Hindlimb muscle (tissue), 1 donor: ENCODE measurements around the gene MBP. TPM values are rescaled to one million over a fixed set of nuclear protein-coding genes. Genes with fewer than 3 reads are reported as not detected.

Source experiments
- DNase-seq: peaks from one replicate; pipeline ENCODE4 v3.0.0-alpha.2; 2013
- polyA plus RNA-seq: library from polyadenylated mRNA; unstranded; fragments of 120-200 nt; gene quantifications from one replicate; pipeline ENCODE4 v1.2.1, GENCODE V29; 2013; ENCODE audit not compliant: insufficient read length

Gene MBP
- polyA plus RNA-seq, 1 donor, result 18.5 TPM

DNA sequence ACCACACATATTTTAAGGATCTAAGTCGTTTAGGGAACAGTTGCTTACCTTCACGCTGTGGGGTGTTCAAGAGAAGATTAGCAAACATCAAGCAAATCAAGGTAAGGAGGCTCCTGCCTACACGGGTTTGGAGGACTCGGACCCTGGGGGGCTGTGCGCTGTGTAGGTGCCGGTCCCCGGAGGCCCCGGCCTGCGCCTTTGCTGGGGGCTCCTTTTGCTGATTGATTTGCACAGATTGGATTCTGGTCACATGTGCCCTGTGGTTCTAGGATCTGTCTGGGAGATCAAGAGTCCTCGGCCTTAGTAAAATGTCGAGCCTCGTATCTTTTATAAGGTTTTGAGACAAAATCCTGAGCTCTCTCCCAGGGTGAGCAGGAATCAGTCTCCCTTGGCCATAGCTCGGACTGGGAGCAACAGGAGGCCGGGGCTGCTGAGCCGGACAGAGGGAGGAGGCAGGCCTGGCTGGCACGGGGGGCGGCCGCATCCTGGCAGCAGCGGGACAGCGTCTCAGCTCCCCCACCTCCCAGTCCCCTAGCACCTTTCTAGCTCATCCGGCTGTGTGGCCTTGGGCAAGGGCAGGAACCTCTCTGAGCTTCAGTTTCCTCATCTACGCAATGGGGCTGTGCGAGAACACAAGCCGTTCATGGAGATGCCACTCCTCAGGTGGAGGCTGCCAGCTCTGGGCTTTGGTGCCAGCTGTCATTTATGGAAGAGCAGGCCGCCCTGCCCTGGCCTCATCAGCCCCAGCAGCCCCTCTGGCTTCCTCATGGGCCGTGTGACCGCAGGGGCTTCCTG is 147.2 kb downstream of the MBP start:
- no peak for DNase-seq

DNA sequence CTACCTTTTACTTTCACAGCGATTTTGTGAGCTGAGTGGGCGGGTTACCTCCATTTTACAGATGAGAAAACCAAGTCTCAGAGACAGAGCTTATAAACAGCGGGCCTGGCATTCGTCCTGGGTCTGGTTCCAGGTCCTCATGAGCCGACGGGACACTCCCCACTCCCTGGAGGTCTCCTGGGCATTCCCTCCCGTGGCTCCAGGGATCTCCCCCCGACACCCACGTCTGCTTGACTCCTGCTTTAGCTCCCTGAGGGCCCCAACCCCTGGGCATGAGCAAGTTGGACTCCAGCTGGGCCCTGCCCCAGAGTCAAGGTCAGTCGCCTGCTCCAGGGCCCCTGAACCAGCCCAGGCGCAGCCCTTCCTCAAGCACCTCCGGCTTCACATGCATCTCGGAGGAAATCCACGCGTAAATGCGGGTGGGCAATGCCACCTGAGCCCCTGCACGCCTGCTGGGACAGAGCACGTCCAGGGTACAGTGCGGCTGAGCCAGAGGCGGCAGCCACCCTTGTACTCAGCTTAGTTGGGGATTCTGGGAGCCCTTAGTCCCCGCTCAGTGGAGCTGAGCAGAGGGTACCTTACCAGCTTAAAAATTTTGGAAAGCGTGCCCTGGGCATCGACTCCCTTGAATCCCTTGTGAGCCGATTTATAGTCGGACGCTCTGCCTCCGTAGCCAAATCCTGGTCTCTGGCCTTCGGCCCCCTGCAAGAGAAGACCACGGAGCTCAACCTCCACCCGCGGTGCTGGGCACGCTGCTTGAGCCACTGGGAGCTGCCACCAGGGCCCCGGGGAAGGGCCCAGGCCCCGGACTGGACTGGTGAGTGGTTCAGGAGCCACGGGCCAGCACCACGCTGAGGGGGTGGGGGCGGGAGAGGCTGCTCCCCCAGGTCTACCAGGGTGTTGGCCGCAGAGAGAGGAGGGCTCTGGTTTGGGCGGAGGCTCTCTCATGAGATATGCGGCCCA is 148.1 kb downstream of the MBP start:
- DNase-seq, result no peak

DNA sequence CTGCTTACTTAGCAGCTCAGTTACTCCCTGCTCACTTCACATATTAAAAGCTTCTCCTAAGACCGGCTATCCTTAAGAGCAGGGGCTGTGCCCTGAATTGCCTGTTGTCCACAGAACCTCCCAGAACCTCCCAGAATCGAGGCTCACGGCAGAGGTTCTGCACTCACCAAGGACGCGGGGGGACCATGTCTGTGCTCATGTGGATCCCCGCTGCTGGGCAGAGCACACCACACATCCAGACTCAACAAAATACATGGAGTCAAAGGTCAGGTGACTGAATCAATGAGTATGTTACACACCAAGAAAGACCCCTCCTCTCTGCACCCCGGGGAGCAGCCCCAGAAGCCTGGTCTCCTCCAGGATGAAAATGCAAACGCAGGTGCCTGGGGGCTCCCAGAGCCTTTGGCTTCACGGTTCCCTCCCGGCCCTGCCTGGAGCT is 149.0 kb downstream of the MBP start:
- no peak for DNase-seq

DNA sequence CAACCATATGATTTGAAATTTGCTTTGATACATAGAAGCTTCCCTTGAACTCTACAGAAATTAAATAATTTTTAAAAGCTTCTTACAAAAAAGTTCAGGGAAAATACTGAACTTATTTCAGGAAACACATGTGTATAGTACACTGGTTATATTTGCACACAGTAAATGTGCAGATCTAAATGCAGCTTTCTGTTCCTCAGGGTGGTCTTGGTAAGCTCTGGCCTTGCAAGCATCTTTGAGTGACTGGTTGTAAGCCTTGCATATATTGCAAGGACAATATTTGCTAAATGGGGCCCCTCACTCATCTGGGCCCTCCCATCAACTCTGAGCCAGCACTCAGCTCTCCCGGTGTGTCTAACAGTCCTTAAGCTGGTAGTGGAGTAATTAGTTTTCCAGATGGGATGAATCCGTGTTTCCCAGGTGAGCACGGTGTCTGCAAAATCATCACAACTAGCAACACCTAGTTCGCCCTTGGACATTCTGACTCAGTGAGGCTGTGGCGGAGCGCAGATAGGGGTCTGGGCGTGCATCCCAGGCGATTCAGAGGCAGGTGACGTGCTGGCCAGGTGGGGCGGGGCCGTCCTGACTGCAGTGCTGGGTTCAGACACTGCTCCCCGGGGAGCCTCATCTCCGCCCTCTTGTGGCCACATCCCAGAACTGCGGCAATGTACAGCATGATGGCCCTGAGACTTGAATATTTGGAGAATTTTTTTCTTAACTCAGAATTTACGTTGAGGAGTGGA is 149.6 kb downstream of the MBP start:
- DNase-seq, result peak; percentile 72

DNA sequence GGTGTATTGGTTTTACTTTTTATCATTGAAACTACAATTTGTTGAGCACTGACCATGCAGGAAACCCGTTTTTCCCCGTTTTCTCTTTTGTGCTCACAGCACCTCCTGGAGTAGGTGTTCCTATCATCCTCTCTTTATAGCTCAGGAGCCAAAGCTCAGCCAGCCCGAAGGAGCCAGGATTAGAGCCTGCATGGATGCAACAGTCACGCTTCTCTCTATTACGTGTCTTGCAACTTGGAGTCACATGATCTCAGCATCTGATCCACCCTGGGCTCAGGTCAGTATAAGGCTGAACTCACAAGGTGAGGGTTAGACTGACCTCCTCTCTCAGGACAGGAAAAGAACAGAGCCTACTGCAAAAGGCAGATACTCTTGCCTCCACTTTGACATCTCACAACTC is 150.5 kb downstream of the MBP start:
- DNase-seq, result no peak

DNA sequence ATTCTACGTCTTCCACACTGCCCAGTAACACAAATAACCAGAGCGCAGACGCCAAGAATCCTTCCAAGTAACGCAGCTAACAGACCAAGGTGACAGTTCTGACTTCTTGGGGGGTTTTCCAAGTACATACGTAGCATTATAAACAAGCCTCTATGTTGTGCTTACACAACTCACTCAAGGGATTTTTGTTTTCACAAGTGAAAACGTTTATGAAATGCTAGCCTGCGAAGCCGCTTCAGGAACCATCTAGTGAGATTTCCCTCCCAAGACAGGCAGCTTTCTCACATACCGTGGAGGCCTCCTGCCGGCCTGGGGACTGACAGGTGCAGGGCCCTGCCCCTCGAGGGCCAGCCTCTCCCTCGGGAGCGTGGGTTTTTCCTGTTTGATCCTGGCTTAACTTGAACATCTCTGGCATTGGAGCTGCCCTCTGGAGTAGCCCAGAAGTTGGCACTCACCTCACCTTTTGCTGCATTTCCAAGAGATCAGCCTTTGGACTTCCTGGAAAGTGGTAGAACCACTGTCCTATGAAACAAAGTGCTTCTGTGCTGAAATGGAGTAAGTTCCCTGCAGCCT is 151.1 kb downstream of the MBP start:
- no peak for DNase-seq

DNA sequence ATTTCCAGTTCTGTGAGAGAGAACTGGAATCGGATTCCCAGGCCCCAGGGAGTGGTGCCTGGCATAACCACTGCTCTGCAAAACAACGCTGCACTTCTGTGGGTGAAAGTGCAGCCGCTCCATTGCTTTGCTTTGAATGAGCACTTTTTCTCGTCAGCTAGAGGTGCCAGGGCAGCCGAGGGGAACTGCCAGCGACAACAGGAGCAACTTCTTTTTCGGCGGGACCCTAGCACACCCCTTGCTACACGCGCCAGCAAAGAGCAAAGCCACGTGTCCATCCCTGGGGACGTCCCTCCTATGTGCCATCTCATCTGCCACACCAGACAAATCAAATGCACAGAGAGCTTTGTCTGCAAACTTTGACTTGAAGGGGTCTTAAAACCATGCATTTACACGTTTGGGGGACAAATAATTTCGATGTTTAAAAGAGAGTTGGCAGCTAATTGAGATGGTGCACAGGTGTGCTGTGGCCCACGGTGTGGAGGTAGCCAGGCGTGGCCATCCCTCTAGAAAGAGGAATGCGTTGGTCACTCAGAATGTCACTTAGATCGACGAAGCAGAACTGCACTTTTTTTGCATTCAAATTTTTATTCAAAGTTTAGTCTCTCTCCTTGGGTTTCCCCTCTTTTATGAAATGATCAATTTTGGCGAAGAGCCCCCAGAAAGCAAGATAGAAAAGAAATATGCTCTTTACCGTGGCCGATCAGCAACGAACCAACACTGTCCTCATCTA is 151.8 kb downstream of the MBP start:
- DNase-seq, result no peak

DNA sequence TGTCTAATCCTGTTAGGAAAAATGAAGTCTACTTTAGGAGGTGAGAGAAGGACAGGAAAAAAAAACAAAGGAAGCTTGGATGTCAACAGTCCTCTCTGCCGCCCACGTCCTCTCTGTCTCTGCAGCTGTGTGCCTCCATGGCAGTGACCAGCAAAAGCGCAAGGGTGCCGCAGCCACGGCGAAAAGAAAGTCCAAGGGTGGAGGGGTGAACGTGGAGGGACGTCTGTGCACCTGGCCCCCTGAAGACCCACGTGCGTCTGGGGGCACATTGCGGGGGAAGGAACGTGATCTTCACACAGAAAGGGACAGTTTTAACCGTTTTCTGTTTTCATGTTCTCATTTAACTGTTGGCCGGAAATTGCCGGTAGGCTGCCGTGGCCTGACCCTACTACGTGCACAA is 152.7 kb downstream of the MBP start:
- DNase-seq, result no peak

DNA sequence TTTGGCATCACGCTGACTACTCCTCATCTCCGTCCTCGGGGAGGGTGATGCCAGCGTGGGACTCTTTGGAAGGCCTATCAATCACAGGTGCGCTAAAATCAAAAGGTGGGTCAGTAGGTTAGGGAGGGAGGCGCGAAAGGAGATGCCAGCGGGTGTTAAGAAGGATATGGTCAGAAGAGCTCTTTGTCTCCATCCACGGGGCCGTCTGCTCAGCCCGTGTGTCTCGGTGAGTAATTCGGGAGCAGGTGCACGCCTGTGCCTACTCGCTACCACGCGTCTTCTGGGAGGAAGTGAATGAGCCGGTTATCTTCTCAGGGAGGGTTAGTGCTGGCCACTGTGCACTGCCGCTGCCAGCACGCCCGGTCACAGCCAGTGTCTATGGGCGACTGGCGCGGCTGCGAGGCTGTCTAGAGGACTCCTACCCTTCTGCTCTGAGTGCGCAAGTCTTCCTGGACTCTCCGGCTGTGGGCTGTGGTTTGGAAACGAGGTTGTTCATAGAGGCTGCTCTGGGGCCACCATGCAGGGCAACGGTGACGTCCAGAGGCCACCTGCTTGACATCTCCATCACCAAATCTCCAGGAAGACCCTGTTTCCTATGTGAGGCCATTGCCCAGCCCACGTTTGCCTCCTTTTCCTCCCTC is 153.4 kb downstream of the MBP start:
- no peak for DNase-seq

DNA sequence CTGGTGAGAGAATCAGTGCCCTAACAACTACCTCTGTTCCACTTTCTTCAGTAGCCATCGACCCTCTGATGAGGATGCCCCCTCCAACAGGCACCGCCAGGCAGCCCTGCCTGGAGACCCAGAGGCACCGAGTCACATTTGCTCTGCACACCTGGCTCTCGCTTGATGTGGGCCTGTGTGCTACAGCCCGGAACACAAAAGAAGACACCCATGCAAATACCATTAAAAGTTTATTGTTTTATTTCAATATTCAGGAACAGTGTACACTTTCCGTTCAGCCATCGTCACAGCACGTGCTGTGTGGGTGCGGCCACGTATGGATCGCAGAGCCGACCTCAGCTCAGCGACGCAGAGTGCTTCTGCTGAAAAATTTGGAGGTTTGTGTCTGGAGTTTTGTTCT is 154.0 kb downstream of the MBP start:
- no peak for DNase-seq

DNA sequence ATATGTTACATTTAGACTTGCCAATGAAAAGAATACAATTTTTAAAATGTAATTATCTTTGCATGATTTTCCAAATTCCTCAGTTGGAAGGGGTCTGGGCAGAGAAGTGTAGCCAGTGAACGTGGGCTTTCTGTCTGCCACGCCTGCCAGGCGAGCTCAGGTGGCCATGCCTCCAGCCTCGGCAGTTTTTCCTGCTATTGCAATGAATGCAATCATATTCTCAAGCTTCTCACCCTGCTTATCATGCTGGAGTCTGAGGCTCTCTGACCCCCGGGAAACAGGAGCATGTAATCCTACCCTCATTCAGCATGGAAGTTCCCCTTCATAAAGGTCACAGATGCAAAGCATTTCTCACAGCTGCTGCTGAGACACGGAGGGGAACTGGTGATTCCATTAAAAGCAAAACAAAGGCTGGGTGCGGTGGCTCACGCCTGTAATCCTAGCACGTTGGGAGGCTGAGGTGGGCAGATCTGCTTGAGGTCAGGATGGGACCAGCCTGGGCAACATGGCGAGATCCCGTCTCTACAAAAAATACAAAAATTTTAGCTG is 154.8 kb downstream of the MBP start:
- DNase-seq, result no peak

DNA sequence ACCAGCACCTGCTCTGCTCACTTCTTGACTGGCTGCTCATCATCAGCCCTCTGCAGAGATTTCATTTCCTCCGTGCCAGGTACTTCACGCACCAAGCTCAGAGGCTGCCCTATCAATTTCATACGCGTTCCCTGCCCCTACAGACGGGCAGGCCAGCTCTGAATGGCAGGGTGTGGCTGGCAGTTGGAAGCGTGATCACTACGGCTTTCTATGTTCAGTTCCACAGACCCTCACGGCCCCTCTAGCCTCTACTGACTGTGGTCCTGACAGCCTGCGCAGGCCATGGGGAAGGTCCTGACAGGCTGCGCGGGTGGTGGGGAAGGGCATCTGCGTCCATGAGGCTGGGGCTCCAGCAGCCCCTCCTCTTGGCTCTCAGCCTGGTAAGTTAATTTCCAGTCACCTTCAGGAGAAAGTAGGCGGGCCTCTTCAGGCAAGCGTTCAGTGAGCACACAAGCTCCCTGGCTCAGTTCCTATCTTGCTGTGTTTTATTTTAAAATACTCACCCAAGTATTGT is 155.4 kb downstream of the MBP start:
- DNase-seq, result no peak

DNA sequence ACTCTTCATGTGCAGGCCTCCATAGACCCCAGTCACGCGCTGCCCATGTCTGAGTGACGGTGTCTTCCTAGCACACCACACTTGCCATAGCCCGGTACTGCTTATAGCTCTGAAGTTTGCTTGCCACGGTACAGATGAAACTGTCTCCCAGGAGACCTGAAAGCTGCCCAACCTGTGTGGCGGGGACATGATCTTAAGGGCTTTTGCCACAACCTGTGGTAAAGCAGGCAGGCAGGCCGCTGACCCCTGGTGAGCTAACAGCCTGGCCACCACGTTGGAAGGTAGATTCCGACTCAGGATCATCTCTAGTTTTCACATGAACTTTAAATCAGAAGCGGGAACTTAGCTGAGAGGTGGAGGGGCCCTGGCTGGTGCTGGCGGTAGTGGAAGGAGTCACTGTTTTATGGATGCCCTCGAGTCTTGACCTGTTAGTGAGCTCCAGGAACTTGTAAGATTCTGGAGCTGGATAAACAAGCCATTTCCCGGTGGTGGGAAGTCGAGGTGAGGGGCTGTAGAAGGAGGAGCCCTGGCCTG is 156.9 kb downstream of the MBP start:
- no peak for DNase-seq

DNA sequence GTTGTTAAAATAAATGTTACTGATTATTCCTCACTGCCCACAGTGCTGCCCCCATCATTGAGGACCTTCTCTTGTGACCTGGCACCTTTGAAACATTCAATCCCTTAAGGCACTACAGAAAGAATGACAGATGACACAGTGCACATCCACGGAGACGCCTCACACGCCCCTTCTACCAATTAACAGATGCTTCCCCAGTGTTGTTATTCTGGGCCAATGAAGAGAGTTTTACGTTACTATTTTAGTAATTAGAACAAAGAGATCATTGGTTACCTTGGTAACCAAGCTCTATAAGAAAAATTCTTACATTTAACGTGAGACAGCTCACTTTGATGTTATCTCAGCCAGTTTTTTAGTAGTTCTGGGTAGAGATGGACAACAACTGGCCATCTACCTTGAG is 158.2 kb downstream of the MBP start:
- no peak for DNase-seq

DNA sequence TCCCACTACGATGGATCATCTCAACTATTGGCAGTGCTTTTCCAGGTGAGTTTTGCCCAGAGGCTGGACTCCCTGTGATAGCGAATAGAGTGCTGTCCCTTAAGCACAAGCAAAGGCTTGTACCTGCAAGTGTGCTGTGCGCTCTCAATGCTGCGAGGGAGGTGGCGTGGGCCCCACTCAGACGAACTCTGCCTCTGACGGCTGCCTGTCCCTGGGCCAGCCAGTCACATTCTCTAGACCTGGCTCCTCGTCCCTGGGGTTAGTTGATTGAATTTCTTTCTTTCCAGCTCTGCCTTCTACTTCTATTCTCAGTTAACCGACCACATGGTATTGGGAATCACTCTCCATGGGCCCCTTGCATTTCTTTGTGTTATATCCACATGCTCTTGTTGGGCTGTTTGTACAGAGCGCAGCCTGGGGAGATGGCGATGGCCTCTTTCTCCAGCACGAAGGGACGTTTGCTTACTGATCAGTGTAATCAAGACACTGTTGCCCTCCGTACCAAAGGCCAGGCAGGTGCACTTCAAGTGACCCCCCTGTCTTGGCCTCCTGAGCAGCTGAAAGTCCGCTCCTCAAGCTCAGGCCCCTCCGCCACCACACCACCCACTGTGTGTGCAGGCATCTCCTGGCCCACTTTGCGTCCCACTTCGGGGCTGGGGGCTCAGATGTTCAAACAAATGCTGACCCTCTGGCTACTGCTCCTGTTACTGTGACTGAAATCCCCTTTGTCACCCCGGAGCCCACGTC is 158.9 kb downstream of the MBP start:
- DNase-seq, result no peak

DNA sequence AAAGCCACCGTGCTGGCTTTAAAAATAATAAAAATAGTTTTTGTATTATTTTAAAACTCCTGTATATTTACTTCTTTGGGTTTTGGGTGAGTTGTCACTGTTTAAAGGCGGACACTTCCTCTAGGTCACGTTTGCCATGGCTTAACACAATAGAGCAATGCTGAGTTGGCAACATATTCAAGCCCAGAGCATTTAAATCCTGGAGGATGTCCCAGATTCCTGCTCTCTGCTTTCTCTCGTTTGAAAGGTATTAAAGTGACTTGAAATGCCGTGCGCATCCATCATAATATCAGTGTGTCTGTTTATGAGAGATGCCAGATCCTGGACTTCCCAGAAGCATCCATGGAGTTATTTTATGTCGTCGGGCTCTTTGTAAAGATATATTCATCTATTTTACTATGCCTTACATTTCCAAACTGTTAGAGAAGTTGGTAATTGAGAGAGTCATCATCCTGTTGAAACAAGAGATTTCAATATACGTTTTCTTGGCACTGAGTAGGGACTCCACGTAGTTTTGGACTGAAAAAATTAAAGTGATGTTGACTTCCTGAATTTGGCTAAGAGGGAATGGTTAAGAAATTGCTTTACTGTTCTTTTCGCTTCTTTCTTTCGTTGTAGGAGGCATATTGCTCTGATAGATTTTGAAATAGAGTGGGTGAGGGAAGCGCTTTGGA is 159.6 kb downstream of the MBP start:
- DNase-seq, result peak; percentile 31

DNA sequence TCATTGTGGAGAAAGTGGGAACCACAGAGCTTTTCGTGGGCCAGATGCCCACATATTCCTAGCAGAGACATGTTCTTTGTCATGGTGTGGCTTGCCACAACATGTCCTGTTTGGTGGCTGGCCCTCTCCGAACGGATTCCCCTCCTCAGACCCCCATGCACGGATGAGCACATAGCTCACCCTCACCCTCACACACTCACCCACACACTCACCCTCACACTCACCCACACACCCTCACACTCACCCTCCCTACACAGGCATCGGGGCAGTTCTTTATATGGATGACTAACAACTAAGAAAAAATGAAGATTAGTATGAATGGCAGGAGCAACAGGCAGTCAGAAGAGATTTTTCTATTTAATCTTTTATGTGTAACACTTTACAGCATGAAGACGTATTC is 160.3 kb downstream of the MBP start:
- no peak for DNase-seq

DNA sequence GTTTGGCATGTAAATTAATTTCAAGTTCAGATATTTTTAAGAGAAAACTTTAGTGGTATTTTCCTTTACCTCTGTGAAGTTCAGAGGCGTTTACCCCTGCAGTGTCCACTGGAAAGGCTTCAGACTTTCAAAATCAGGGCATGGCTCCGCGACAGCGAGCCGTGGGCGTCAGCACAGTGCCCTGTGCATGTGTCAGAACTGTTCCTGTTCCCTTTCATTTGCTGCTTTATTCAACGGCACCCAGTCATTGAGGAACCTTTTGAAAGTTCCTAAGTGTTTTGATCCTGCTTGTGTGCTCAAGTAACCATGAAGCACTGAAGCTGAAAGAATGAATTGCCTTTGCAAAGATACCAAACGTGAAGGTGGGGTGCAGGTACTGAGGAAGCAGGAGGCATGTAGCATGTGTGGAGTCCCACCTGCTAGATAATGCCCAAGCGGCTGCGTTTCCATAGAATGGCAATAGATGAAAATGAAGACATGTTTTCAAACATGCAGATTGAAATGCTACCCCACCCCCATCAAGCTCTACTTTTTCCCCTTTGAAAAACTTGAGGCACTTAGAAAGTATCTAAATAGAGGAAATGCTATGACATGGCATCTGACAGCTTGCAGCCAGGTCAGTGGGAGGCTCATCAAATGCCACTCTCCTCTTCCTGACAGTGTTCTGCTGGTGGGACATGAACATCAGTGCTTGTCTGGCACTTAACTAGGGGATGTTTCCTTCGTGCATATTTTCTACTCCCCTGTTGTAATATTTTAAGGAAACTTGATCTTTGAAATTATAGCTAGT is 161.6 kb downstream of the MBP start:
- no peak for DNase-seq
